CD4-positive, alpha-beta memory T cell (primary cell): ENCODE results near the gene MMRN2. TPM values are rescaled to one million over a fixed set of nuclear protein-coding genes. Genes with fewer than 3 reads are reported as not detected.
"Not testable (repeated sequence)": the region's sequence is repeated elsewhere in the genome, so short reads cannot be mapped to it uniquely, and the experiment has no call there.

Source experiments
- CTCF ChIA-PET: fragments of 350-600 bp; sonication (Branson Sonifier 250); formaldehyde crosslinking; loops from one replicate; lab custom pipeline; 2021; ENCODE audit warnings: inconsistent platforms; ENCODE audit not compliant: partially characterized antibody; lab: Charles Lee
- POLR2A ChIA-PET: fragments of 350-600 bp; sonication (Branson Sonifier 250); formaldehyde crosslinking; loops from one replicate; lab custom pipeline; 2021; ENCODE audit not compliant: partially characterized antibody; lab: Charles Lee
- DNase-seq, 5 donors: peaks; one replicate each; pipeline versions ENCODE4 v3.0.0 to v3.0.0-alpha.2; 2020 to 2022; ENCODE audit warnings: mixed read lengths in 1 of 5
- H3K27ac ChIP-seq: one replicate; pipeline ENCODE4 v1.7.0; 2013; ENCODE audit warnings: low read depth, low read length
- H3K27me3 ChIP-seq: 2 replicates; pipeline ENCODE4 v1.7.0; 2013; ENCODE audit warnings: mild to moderate bottlenecking, low read length, moderate library complexity; ENCODE audit not compliant: insufficient read depth
- H3K36me3 ChIP-seq: 2 replicates; pipeline ENCODE4 v1.7.0; 2013; ENCODE audit warnings: mild to moderate bottlenecking, low read length, moderate library complexity; ENCODE audit not compliant: insufficient read depth
- H3K4me1 ChIP-seq: 2 replicates; pipeline ENCODE4 v1.7.0; 2013; ENCODE audit warnings: mild to moderate bottlenecking, low read length, moderate library complexity; ENCODE audit not compliant: insufficient read depth
- H3K4me3 ChIP-seq, 2 donors: one replicate each; pipeline ENCODE4 v1.7.0; 2013; ENCODE audit warnings: low read length in 2 of 2, mild to moderate bottlenecking in 1 of 2
- H3K9me3 ChIP-seq, 2 donors: one replicate each; pipeline ENCODE4 v1.7.0; 2013; ENCODE audit warnings: low read length in 2 of 2, control low read depth in 1 of 2; ENCODE audit not compliant: control insufficient read depth in 1 of 2
- H3K27ac Mint-ChIP-seq, 7 donors: one replicate each; pipeline ENCODE4 v1.8.0; 2020 to 2021; ENCODE audit warnings: mixed read lengths in 7 of 7, mild to moderate bottlenecking in 6 of 7, inconsistent platforms in 3 of 7, moderate library complexity in 3 of 7
- H3K27me3 Mint-ChIP-seq, 2 donors: one replicate each; pipeline ENCODE4 v1.8.0; 2020 to 2021; ENCODE audit warnings: mixed read lengths in 2 of 2
- H3K36me3 Mint-ChIP-seq, 2 donors: one replicate each; pipeline ENCODE4 v1.8.0; 2020 to 2021; ENCODE audit warnings: mixed read lengths in 2 of 2, inconsistent platforms in 1 of 2, mild to moderate bottlenecking in 1 of 2
- H3K4me1 Mint-ChIP-seq, 4 donors: one replicate each; pipeline ENCODE4 v1.8.0; 2020 to 2021; ENCODE audit warnings: mixed read lengths in 4 of 4, mild to moderate bottlenecking in 1 of 4
- H3K4me3 Mint-ChIP-seq, 8 donors: one replicate each; pipeline ENCODE4 v1.8.0; 2020 to 2021; ENCODE audit warnings: mixed read lengths in 8 of 8, mild to moderate bottlenecking in 7 of 8, moderate library complexity in 6 of 8, inconsistent platforms in 3 of 8
- H3K9me3 Mint-ChIP-seq, 8 donors: one replicate each; pipeline ENCODE4 v1.8.0; 2020 to 2021; ENCODE audit warnings: mixed read lengths in 8 of 8, mild to moderate bottlenecking in 5 of 8, inconsistent platforms in 3 of 8, moderate library complexity in 1 of 8
- intact Hi-C: fragments of 100-400 bp; cut with micrococcal nuclease; formaldehyde crosslinking; loops from one replicate; pipeline ENCODE4 v1.15.1; 2023
- polyA plus RNA-seq, 2 donors: library from polyadenylated mRNA; unstranded; fragments of 300-500 nt; fragmentation: Illumina TruSeq; gene quantifications; one replicate each; pipeline ENCODE4 v1.2.3, GENCODE V29; 2021
- total RNA-seq, 2 experiments: library from RNA; stranded (reverse); gene quantifications; one replicate each; pipeline ENCODE4 v1.2.3, GENCODE V29; 2021

The MMRN2 gene
- total and polyA plus RNA-seq, 4 experiments from 2014 or later = 0.15 to 0.20 TPM; not detected in 2

GRCh38 chr10:86956195-86956847 lies 1.1 kb downstream of the MMRN2 start:
- H3K4me3 Mint-ChIP-seq = peak overlapping the region in 1 of 8 donors; percentile 43
- no peaks in the 10 kb centered on the region for H3K27me3 ChIP-seq
- H3K4me1 Mint-ChIP-seq = peaks cover 4 to 8% (median 5%) of the 10 kb centered on the region in 4 donors
- ChIA-PET POLR2A (interaction anchor here (0.5 to 2.1 kb wide), 2 partner anchors 14 to 18 kb away, joined by 4 to 6 read pairs; no protein-coding TSS in a partner anchor), CTCF (interaction anchor here (1.0 to 1.4 kb wide), 2 partner anchors 10 to 17 kb away, joined by 4 to 7 read pairs; no protein-coding TSS in a partner anchor)
- peaks cover 0 to 8% of the 10 kb centered on the region in 2 donors for H3K36me3 Mint-ChIP-seq
- DNase-seq = no peak
- H3K9me3 Mint-ChIP-seq = peaks cover 0 to 20% (median 16%) of the 10 kb centered on the region in 8 donors
- no peak overlapping the region for H3K4me3 ChIP-seq
- intact Hi-C loops = no loop called here
- no peaks in the 10 kb centered on the region for H3K27me3 Mint-ChIP-seq
- H3K9me3 ChIP-seq = no peaks in the 10 kb centered on the region
- H3K27ac Mint-ChIP-seq = peak overlapping the region in 1 of 7 donors; percentile 29
- H3K4me1 ChIP-seq = peaks cover 5% of the 10 kb centered on the region
- H3K36me3 ChIP-seq = no peaks in the 10 kb centered on the region
- H3K27ac ChIP-seq = no peak overlapping the region

DNA sequence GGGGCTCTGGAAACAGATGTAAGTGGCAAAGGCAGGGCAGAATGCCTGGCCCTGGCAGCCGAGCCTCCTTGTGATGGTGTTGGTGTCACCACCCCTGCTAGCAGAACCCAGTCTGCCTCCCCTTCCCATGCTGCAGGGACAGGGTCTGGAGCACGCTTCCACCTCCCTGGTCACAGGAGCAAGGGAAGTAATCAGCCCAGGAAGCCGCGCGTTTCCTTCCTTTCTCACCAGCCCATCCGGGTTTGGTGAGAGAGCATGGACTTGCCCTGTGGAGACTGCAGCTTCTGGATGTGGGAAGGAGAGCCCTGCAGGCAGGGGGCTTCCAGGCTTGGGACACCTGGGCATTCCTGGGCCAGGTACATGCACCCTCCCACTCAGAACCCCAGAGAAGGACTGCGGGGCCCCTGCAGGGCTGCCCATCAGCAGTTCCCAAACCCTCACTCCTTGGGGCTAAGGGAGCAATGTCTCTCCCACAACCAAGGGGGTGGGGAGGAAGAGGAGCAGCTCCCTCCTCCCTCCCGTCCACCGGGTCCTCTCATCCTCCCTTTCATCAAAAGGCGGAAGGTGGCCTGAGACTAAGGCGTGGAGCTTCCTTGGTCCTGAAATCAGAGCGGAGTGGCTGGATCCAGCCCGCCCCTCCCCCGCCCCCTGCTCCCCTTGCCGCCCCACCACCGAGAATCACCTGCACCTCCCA lies 1.8 kb downstream of the MMRN2 start:
- H3K4me1 Mint-ChIP-seq = peaks cover 6 to 13% (median 10%) of the 10 kb centered on the region in 4 donors
- ChIA-PET CTCF (interaction anchor here (1.0 kb wide), 2 partner anchors 12 to 16 kb away, joined by 3 to 4 read pairs; no protein-coding TSS in a partner anchor), POLR2A (interaction anchor here (2.1 kb wide), 1 partner anchor 15 kb away, joined by 6 read pairs; no protein-coding TSS in a partner anchor)
- H3K4me1 ChIP-seq = peaks cover 12% of the 10 kb centered on the region
- H3K9me3 Mint-ChIP-seq = peaks cover 0 to 20% (median 16%) of the 10 kb centered on the region in 8 donors
- intact Hi-C loops = no loop called here
- H3K27me3 Mint-ChIP-seq = no peaks in the 10 kb centered on the region
- H3K36me3 Mint-ChIP-seq = peaks cover 0 to 8% of the 10 kb centered on the region in 2 donors
- H3K36me3 ChIP-seq = no peaks in the 10 kb centered on the region
- no peak overlapping the region for H3K4me3 ChIP-seq
- no peak overlapping the region for H3K4me3 Mint-ChIP-seq
- DNase-seq = no peak
- no peak overlapping the region for H3K27ac ChIP-seq
- H3K9me3 ChIP-seq = no peaks in the 10 kb centered on the region
- no peaks in the 10 kb centered on the region for H3K27me3 ChIP-seq
- no peak overlapping the region for H3K27ac Mint-ChIP-seq

DNA sequence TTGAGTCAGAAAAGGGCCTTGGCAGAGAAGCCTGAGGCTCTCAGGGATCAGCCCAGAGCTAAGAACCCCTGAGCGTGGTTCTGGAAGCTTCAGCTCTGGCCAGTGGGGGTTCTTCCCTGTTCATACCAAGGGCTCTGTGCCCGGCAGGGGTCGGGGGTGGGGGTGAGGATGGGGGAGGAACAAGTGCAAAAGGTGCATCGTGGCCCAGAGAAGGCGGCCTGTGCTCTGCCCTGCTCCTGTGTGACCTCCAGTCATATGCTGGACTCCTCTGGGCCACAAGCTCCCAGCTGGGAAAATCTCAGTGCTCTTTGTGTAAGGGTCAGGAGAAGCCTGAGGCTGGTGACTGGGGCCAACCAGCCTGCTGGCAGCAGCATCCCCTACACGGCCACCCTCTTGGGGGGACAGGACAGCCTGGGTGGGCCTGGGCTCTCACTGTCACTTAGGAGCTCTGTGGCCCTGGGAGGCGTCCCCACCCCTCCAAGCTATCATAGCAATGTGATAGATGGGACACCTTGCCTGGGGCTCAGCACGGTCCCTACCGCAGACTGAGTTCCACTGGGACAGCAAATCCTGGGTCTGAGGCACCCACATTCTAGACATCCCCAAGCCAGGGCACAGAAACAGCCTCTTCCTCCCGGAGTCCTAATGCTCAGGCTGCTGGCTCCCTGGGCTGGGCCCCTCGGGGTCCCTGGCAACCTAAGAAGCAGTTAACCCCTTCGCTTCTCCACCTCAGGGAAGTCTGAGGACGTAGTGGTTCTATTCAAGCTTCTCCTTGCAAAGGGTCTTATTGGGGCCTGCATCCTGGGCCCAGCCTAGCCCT lies 2.5 kb downstream of the MMRN2 start:
- Mint-ChIP-seq H3K36me3 (peaks cover 0 to 8% of the 10 kb centered on the region in 2 donors), H3K27ac (no peak overlapping the region), H3K4me3 (peak overlapping the region in 1 of 8 donors; percentile 41), H3K27me3 (no peaks in the 10 kb centered on the region), H3K9me3 (peaks cover 0 to 24% (median 17%) of the 10 kb centered on the region in 8 donors), H3K4me1 (peaks cover 10 to 20% (median 12%) of the 10 kb centered on the region in 4 donors)
- Histone ChIP-seq H3K27ac (no peak overlapping the region), H3K4me3 (no peak overlapping the region), H3K27me3 (no peaks in the 10 kb centered on the region), H3K4me1 (peaks cover 20% of the 10 kb centered on the region), H3K36me3 (no peaks in the 10 kb centered on the region), H3K9me3 (no peaks in the 10 kb centered on the region)
- intact Hi-C loops = no loop called here
- CTCF ChIA-PET = interaction anchor here (1.0 kb wide), 2 partner anchors 13 to 15 kb away, joined by 3 to 4 read pairs; no protein-coding TSS in a partner anchor
- POLR2A ChIA-PET = interaction anchor here (2.1 kb wide), 1 partner anchor 16 kb away, joined by 6 read pairs; no protein-coding TSS in a partner anchor
- DNase-seq = no peak

- no peaks in the 10 kb centered on the region for H3K27me3 ChIP-seq
- no peaks in the 10 kb centered on the region for H3K36me3 ChIP-seq
- CTCF ChIA-PET = interaction anchor here (1.0 to 5.7 kb wide), 3 partner anchors 13 to 15 kb away, joined by 3 to 35 read pairs (median 4); no protein-coding TSS in a partner anchor
- Mint-ChIP-seq H3K4me1 (peaks cover 10 to 24% (median 15%) of the 10 kb centered on the region in 4 donors), H3K9me3 (peaks cover 0 to 24% (median 17%) of the 10 kb centered on the region in 8 donors), H3K4me3 (no peak overlapping the region), H3K27ac (peak overlapping the region in 2 of 7 donors; percentile 22 to 42), H3K27me3 (no peaks in the 10 kb centered on the region), H3K36me3 (peaks cover 0 to 8% of the 10 kb centered on the region in 2 donors)
- H3K4me3 ChIP-seq = no peak overlapping the region
- H3K9me3 ChIP-seq = no peaks in the 10 kb centered on the region
- intact Hi-C loops = no loop called here
- no peak overlapping the region for H3K27ac ChIP-seq
- DNase-seq = no peak
- POLR2A ChIA-PET = no interaction called here
- H3K4me1 ChIP-seq = peaks cover 21% of the 10 kb centered on the region
Measured at GRCh38 chr10:86953747-86954680, 3.4 kb downstream of the MMRN2 start.

GRCh38 chr10:86952697-86953096 lies 4.7 kb downstream of the MMRN2 start:
- Mint-ChIP-seq H3K27ac (peak overlapping the region in 2 of 7 donors; percentile 30 to 81), H3K36me3 (peaks cover 0 to 14% of the 10 kb centered on the region in 2 donors), H3K4me1 (peaks cover 14 to 33% (median 19%) of the 10 kb centered on the region in 4 donors), H3K9me3 (peaks cover 0 to 24% (median 17%) of the 10 kb centered on the region in 8 donors)
- H3K27me3 ChIP-seq, H3K36me3 ChIP-seq, H3K4me3 ChIP-seq, DNase-seq, H3K4me3 Mint-ChIP-seq, H3K27me3 Mint-ChIP-seq, H3K9me3 ChIP-seq, POLR2A ChIA-PET, H3K27ac ChIP-seq, intact Hi-C loops: not testable (repeated sequence)
- CTCF ChIA-PET = interaction anchor here (2.9 to 5.7 kb wide), 2 partner anchors 13 to 14 kb away, joined by 14 to 35 read pairs; no protein-coding TSS in a partner anchor
- peaks cover 21% of the 10 kb centered on the region for H3K4me1 ChIP-seq

DNA sequence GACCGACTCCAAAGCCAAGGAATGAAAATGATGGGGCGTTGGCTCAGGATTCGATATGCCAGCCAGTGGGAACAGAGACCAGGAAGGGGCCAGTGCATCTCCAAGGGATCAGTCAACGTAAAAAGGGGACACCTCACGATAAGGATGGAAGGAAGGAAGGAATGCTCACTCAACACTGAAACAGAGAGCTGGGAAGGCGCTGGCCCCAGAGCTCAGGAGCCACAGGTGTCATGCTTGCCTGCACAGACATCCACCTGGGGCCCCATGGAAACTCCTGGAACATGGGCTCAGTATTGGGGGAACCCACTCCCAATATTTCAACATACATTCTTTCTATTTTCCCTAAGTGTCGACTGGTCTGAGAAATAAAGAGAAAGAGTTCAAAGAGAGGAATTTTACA lies 5.3 kb downstream of the MMRN2 start:
- Histone ChIP-seq H3K36me3 (no peaks in the 10 kb centered on the region), H3K27me3 (no peaks in the 10 kb centered on the region), H3K27ac (no peak overlapping the region), H3K4me3 (no peak overlapping the region), H3K9me3 (no peaks in the 10 kb centered on the region), H3K4me1 (peaks cover 21% of the 10 kb centered on the region)
- H3K4me3 Mint-ChIP-seq = no peak overlapping the region
- no peak for DNase-seq
- H3K27me3 Mint-ChIP-seq = no peaks in the 10 kb centered on the region
- CTCF ChIA-PET = interaction anchor here (1.6 to 5.7 kb wide), 3 partner anchors 8 to 14 kb away, joined by 7 to 35 read pairs (median 14); no protein-coding TSS in a partner anchor
- peaks cover 0 to 14% of the 10 kb centered on the region in 2 donors for H3K36me3 Mint-ChIP-seq
- POLR2A ChIA-PET = interaction anchor here (2.2 kb wide), 1 partner anchor 19 kb away, joined by 9 read pairs; no protein-coding TSS in a partner anchor
- H3K9me3 Mint-ChIP-seq = peaks cover 0 to 24% (median 17%) of the 10 kb centered on the region in 8 donors
- H3K4me1 Mint-ChIP-seq = peaks cover 14 to 33% (median 19%) of the 10 kb centered on the region in 4 donors
- peak overlapping the region in 4 of 7 donors; percentile 56 to 81 (median 77) for H3K27ac Mint-ChIP-seq
- intact Hi-C loops = no loop called here
